A549 (cell line): ENCODE measurements around the gene RUNX1. TPM values are rescaled to one million over a fixed set of nuclear protein-coding genes. Genes with fewer than 3 reads are reported as not detected.

Source experiments
- ATAC-seq, 2 experiments: fragments of 200-7000 bp in 1 of 2; fragments of >200 bp in 1 of 2; cut with Nextera tagmentation in 1 of 2; cut with Tn5 transposase in 1 of 2; 3 replicates each; pipeline versions ENCODE4 v1.8.0 to v1.9.1; 2018 to 2020; ENCODE audit warnings: mild to moderate bottlenecking in 1 of 2, moderate library complexity in 1 of 2
- CTCF ChIA-PET: fragments of 300-600 bp; sonication (Branson Sonifier 250); formaldehyde crosslinking; extraction: SDS; loops from one replicate; lab custom pipeline; 2021; ENCODE audit warnings: antibody characterized with exemption, inconsistent platforms; lab: Yijun Ruan, JAX
- POLR2A ChIA-PET: fragments of 350-600 bp; formaldehyde crosslinking; extraction: SDS; loops from one replicate; lab custom pipeline; 2021; ENCODE audit warnings: antibody characterized with exemption, inconsistent platforms; lab: Yijun Ruan, JAX
- DNase-seq, 2 experiments: peaks; one replicate each; pipeline versions ENCODE4 v3.0.0 to v3.0.0-alpha.2; 2011 to 2016; ENCODE audit warnings: low read depth in 1 of 2, low spot score in 1 of 2
- FAIRE-seq: peaks from 2 replicates; lab custom pipeline; 2011; peaks lifted over from hg19 to GRCh38; lab: Jason Lieb, UNC
- H3K27ac ChIP-seq, 2 experiments: fragments of >200 bp; sonication (Bioruptor Twin); formaldehyde crosslinking; 3 replicates each; pipeline ENCODE4 v1.5.1; 2016 to 2017
- H3K4me1 ChIP-seq: fragments of >200 bp; sonication (Bioruptor Twin); formaldehyde crosslinking; 3 replicates; pipeline ENCODE4 v1.6.1; 2016
- H3K4me2 ChIP-seq: fragments of >200 bp; sonication (Bioruptor Twin); formaldehyde crosslinking; 3 replicates; pipeline ENCODE4 v1.6.1; 2016
- H3K4me3 ChIP-seq: fragments of >200 bp; sonication (Bioruptor Twin); formaldehyde crosslinking; 3 replicates; pipeline ENCODE4 v1.5.1; 2016
- H3K9me3 ChIP-seq: fragments of >200 bp; sonication (Bioruptor Twin); formaldehyde crosslinking; 3 replicates; pipeline ENCODE4 v1.6.1; 2016
- BHLHE40 ChIP-seq: IDR thresholded peaks from 2 replicates; pipeline ENCODE4 v1.6.1; 2012; ENCODE audit warnings: low read depth, low read length, inconsistent platforms
- CBX8 ChIP-seq: fragments of 200-600 bp; sonication (generic); IDR thresholded peaks from 2 replicates; pipeline ENCODE4 v1.6.1; 2016
- CEBPB ChIP-seq, 2 experiments: fragments of >200 bp in 1 of 2; sonication (Bioruptor Twin) in 1 of 2; formaldehyde crosslinking in 1 of 2; IDR thresholded peaks; 2 replicates each; pipeline ENCODE4 v1.6.1; 2012 to 2016
- CHD4 ChIP-seq: fragments of 200-600 bp; sonication (generic); IDR thresholded peaks from 2 replicates; pipeline ENCODE4 v1.6.1; 2016; ENCODE audit warnings: antibody characterized with exemption, mild to moderate bottlenecking, borderline replicate concordance
- EHF ChIP-seq: fragments of 250-450 bp; sonication (Bioruptor Pico); IDR thresholded peaks from 2 replicates; pipeline ENCODE4 v1.5.0; 2020; ENCODE audit warnings: mild to moderate bottlenecking
- EHMT2 ChIP-seq: fragments of 200-600 bp; sonication (generic); IDR thresholded peaks from 2 replicates; pipeline ENCODE4 v1.6.1; 2016; ENCODE audit warnings: antibody characterized with exemption, low read depth, mild to moderate bottlenecking, moderate library complexity
- EP300 ChIP-seq, 2 experiments: fragments of >200 bp; sonication (Bioruptor Twin); formaldehyde crosslinking; IDR thresholded peaks; 2 replicates in 1 of 2; 3 replicates in 1 of 2; pipeline ENCODE4 v1.6.1; 2016 to 2017
- ESRRA ChIP-seq: fragments of 150-350 bp; IDR thresholded peaks from 2 replicates; pipeline ENCODE4 v1.6.1; 2014; ENCODE audit warnings: mild to moderate bottlenecking, low read length, borderline replicate concordance
- FOSB ChIP-seq: fragments of 250-450 bp; sonication (Bioruptor Pico); IDR thresholded peaks from 2 replicates; pipeline ENCODE4 v1.5.0; 2020; ENCODE audit warnings: mild to moderate bottlenecking, moderate library complexity
- FOSL2 ChIP-seq, 2 experiments: fragments of 450-650 bp in 1 of 2; fragments of >200 bp in 1 of 2; sonication (Bioruptor Twin) in 1 of 2; formaldehyde crosslinking; IDR thresholded peaks; 2 replicates each; pipeline versions ENCODE4 v1.5.0 to v1.6.1; 2016 to 2020; ENCODE audit warnings: mild to moderate bottlenecking in 1 of 2, moderate library complexity in 1 of 2
- FOXS1 ChIP-seq: fragments of 250-450 bp; sonication (Bioruptor Pico); IDR thresholded peaks from 2 replicates; pipeline ENCODE4 v1.5.0; 2020; ENCODE audit warnings: mild to moderate bottlenecking, moderate library complexity
- JUN ChIP-seq, 2 experiments: fragments of >200 bp; sonication (Bioruptor Twin); formaldehyde crosslinking; IDR thresholded peaks; 2 replicates in 1 of 2; 3 replicates in 1 of 2; pipeline ENCODE4 v1.6.1; 2016 to 2017
- NR3C1 ChIP-seq: fragments of >200 bp; sonication (Bioruptor Twin); formaldehyde crosslinking; IDR thresholded peaks from 3 replicates; pipeline ENCODE4 v1.6.1; 2017
- SMC3 ChIP-seq: fragments of >200 bp; sonication (Bioruptor Twin); formaldehyde crosslinking; IDR thresholded peaks from 3 replicates; pipeline ENCODE4 v1.6.1; 2018; ENCODE audit warnings: inconsistent platforms
- ZC3H11A ChIP-seq: fragments of 450-650 bp; IDR thresholded peaks from 2 replicates; pipeline ENCODE4 v1.6.1; 2014; ENCODE audit warnings: antibody characterized with exemption, mild to moderate bottlenecking
- WGBS: methylation state at CpG from one replicate; pipeline ENCODE4 v1.1.6; 2017; ENCODE audit errors: missing lambda C conversion rate; 5-methylcytosine and 5-hydroxymethylcytosine counted together
- polyA plus RNA-seq, 4 experiments: library from polyadenylated mRNA; depleted of rRNA in 3 of 4; stranded (reverse); fragments of >200 nt; fragmentation: RNase III in 1 of 4; extraction: RNeasy Plus Mini Kit Qiagen cat#74134 plus additional on column Dnase treatment in 1 of 4; gene quantifications; 2 replicates in 3 of 4; 3 replicates in 1 of 4; pipeline ENCODE4 v1.2.3, GENCODE V29; 2011 to 2017
- TF ChIP-seq, protein P1 (sequence below): fragments of 250-450 bp; sonication (Bioruptor Pico); IDR thresholded peaks from 2 replicates; pipeline ENCODE4 v1.5.0; 2020; ENCODE audit warnings: low read depth, mild to moderate bottlenecking, moderate library complexity
- TF ChIP-seq, protein P2 (sequence below): fragments of 250-450 bp; sonication (Bioruptor Pico); IDR thresholded peaks from 2 replicates; pipeline ENCODE4 v1.5.0; 2021; ENCODE audit warnings: mild to moderate bottlenecking, moderate library complexity, borderline replicate concordance
- TF ChIP-seq, protein P3 (sequence below): IDR thresholded peaks from 2 replicates; pipeline ENCODE4 v1.6.1; 2012
- TF ChIP-seq, protein P4 (sequence below): fragments of >200 bp; sonication (Bioruptor Twin); formaldehyde crosslinking; IDR thresholded peaks from 2 replicates; pipeline ENCODE4 v1.6.1; 2016

The RUNX1 gene
- polyA plus RNA-seq, 2 of the 4 experiments (the other 2 are of a cell fraction), result 5.5 TPM

DNA sequence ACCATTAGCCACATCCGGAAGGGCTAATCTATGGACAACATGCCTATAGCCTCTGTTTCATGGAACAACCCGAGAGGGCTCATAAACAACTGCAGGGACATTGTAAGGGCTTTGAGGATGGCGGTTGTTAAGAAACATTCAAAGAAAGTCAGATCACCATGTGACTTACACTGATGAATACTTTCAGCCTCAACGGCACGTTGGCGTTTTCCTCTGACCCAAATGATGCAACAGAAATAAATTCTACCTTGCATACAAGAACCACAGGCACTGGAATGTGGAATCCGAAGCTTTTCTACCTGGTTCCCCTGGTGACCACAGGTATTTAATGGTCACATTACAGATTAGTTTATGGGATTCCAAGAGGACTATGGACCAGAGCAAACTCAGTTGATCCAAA, 273.3 kb downstream of the RUNX1 start:
- ChIA-PET CTCF (interaction anchor here (0.6 to 2.1 kb wide), 4 partner anchors 20 to 822 kb away, joined by 3 to 9 read pairs (median 3); no protein-coding TSS in a partner anchor), POLR2A (no interaction called here)
- FAIRE-seq (no peak), ATAC-seq (no peak), DNase-seq (no peak)
- Histone ChIP-seq H3K27ac (peak overlapping the region in 1 of 2 experiments; percentile 21; a peak in 1 of 6 replicates), H3K4me2 (no peak overlapping the region), H3K4me1 (peaks cover 24% of the 10 kb centered on the region), H3K4me3 (no peak overlapping the region), H3K9me3 (no peaks in the 10 kb centered on the region)
- whole genome bisulfite sequencing, result 90% methylated on average over 7 of the region's 7 CpGs
- TF ChIP-seq ESRRA, result no peak
- TF ChIP-seq ZC3H11A, result no peak
- no peak for TF ChIP-seq CHD4
- no peak for TF ChIP-seq BHLHE40
- TF ChIP-seq, protein P1, sequence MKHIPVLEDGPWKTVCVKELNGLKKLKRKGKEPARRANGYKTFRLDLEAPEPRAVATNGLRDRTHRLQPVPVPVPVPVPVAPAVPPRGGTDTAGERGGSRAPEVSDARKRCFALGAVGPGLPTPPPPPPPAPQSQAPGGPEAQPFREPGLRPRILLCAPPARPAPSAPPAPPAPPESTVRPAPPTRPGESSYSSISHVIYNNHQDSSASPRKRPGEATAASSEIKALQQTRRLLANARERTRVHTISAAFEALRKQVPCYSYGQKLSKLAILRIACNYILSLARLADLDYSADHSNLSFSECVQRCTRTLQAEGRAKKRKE (CRISPR knock-in tag), result no peak
- no peak for TF ChIP-seq CBX8
- no peak for TF ChIP-seq FOSB (CRISPR knock-in tag)
- TF ChIP-seq EHMT2, result no peak
- TF ChIP-seq, protein P2, sequence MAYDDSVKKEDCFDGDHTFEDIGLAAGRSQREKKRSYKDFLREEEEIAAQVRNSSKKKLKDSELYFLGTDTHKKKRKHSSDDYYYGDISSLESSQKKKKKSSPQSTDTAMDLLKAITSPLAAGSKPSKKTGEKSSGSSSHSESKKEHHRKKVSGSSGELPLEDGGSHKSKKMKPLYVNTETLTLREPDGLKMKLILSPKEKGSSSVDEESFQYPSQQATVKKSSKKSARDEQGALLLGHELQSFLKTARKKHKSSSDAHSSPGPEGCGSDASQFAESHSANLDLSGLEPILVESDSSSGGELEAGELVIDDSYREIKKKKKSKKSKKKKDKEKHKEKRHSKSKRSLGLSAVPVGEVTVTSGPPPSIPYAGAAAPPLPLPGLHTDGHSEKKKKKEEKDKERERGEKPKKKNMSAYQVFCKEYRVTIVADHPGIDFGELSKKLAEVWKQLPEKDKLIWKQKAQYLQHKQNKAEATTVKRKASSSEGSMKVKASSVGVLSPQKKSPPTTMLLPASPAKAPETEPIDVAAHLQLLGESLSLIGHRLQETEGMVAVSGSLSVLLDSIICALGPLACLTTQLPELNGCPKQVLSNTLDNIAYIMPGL (CRISPR knock-in tag), result no peak

DNA sequence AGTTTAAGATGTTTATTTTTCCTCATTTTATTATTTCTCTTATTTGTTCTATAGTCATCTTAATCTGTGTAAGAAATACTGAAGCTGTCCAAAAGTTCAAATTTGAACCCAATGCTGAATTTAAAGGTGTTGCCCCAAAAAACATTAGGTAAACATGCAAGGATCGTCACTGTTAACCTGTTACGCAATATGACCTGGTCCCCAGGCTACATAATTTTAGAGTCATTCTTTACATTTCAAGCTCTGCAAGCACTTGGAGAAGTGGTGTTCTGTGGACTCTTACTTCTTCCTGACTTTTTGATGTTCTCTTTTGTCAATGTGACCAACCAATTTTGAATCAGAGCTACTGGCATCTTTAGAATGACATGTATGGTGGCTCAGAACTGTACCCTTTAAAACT, 274.4 kb downstream of the RUNX1 start:
- no peak for ATAC-seq
- no peak for FAIRE-seq
- Histone ChIP-seq H3K4me1 (peaks cover 28% of the 10 kb centered on the region), H3K4me3 (no peak overlapping the region), H3K27ac (peak overlapping the region in 1 of 2 experiments; percentile 57; a peak in 2 of 6 replicates), H3K9me3 (no peaks in the 10 kb centered on the region), H3K4me2 (peak overlapping the region; percentile 43)
- POLR2A ChIA-PET, result no interaction called here
- 59% methylated on average over 2 of the region's 2 CpGs for WGBS
- TF ChIP-seq NR3C1 (no peak), CEBPB (IDR thresholded peaks at IDR 0.05) (peak; percentile 62 to 63; a peak in 3 of 4 replicates), EHF (CRISPR knock-in tag) (no peak), SMC3 (no peak), FOXS1 (CRISPR knock-in tag) (no peak)
- DNase-seq, result no peak
- CTCF ChIA-PET, result interaction anchor here (1.5 to 2.1 kb wide), 2 partner anchors 21 to 29 kb away, joined by 6 to 9 read pairs; no protein-coding TSS in a partner anchor

DNA sequence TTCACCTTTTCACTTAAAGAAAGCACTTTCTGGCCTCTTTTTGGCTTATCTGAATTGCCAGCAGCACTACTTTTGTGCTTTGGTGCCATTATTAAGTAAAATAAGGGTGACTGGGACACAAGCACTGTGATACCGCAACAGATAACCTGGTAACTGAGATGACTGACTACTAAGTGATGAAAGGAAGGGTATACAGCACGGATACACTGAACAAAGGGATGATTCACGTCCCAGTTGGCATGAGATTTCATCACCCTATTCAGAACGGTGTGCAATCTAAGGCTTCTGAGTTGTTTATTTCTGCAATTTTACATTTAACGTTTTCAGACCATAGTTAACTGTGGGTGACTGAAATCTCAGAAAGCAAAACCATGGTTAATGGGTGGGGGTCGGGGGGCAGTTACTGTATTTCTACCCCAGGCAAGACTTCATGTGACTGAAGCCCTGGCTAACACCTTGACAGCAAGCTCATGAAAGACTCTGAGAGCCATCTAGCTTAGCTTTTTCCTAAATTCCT, 277.5 kb downstream of the RUNX1 start:
- H3K4me3 ChIP-seq, result no peak overlapping the region
- 8% methylated on average over 6 of the region's 6 CpGs for WGBS
- H3K4me2 ChIP-seq, result peak overlapping the region; percentile 70
- peak overlapping the region; percentile 78 to 93 for H3K27ac ChIP-seq
- H3K4me1 ChIP-seq, result peaks cover 28% of the 10 kb centered on the region
- CTCF ChIA-PET, result interaction anchor here (0.6 to 1.4 kb wide), 2 partner anchors 26 to 73 kb away, joined by 3 read pairs; no protein-coding TSS in a partner anchor
- POLR2A ChIA-PET, result interaction anchor here (0.6 to 1.1 kb wide), 3 partner anchors 10 to 42 kb away, joined by 3 read pairs; no protein-coding TSS in a partner anchor
- ATAC-seq (peak; percentile 75 to 100), FAIRE-seq (no peak), DNase-seq (peak; percentile 14 to 57)
- no peaks in the 10 kb centered on the region for H3K9me3 ChIP-seq
- TF ChIP-seq, protein P3, sequence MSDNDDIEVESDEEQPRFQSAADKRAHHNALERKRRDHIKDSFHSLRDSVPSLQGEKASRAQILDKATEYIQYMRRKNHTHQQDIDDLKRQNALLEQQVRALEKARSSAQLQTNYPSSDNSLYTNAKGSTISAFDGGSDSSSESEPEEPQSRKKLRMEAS, result no peak
- TF ChIP-seq FOSL2 (IDR thresholded peaks at IDR 0.05) (peak; percentile 59), FOSL2 (CRISPR knock-in tag; IDR thresholded peaks at IDR 0.05) (peak; percentile 34; the same call in 1 of the 2 replicates), CEBPB (IDR thresholded peaks at IDR 0.05) (peak; percentile 46 to 79; a peak in 3 of 4 replicates), EP300 (IDR thresholded peaks at IDR 0.05) (peak in 1 of 2 experiments; percentile 42; a peak in 1 of 5 replicates), FOXS1 (CRISPR knock-in tag) (no peak), JUN (IDR thresholded peaks at IDR 0.05) (peak; percentile 38 to 51; a peak in 3 of 5 replicates)
- TF ChIP-seq, protein P4, sequence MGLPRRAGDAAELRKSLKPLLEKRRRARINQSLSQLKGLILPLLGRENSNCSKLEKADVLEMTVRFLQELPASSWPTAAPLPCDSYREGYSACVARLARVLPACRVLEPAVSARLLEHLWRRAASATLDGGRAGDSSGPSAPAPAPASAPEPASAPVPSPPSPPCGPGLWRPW, result no peak
